Panc1 (cell line): ENCODE data around the gene SGMS2. TPM values are rescaled to one million over a fixed set of nuclear protein-coding genes. Genes with fewer than 3 reads are reported as not detected.

ENCODE experiments used
- ATAC-seq: fragments of 200-7000 bp; cut with Tn5 transposase; 2 replicates; pipeline ENCODE4 v1.9.1; 2020; ENCODE audit warnings: mild to moderate bottlenecking, moderate library complexity
- BruUV-seq: library from RNA; stranded (reverse); fragments of 400-500 nt; replicated peaks from 2 replicates; lab custom pipeline; 2021; lab: Mats Ljungman, UMichigan
- CTCF ChIA-PET: fragments of 300-600 bp; sonication (Branson Sonifier 250); formaldehyde crosslinking; loops from one replicate; lab custom pipeline; 2022; ENCODE audit warnings: antibody characterized with exemption; lab: Charles Lee
- POLR2A ChIA-PET: fragments of 300-600 bp; sonication (Branson Sonifier 250); formaldehyde crosslinking; loops from one replicate; lab custom pipeline; 2022; ENCODE audit warnings: antibody characterized with exemption; lab: Charles Lee
- DNase-seq: peaks from one replicate; pipeline ENCODE4 v3.0.0-alpha.2; 2010; ENCODE audit warnings: low read depth, low spot score
- H3K27ac ChIP-seq: 2 replicates; pipeline ENCODE4 v1.5.1; 2011; ENCODE audit warnings: mild to moderate bottlenecking, low read length, inconsistent platforms
- H3K27me3 ChIP-seq: fragments of 200-500 bp; sonication (Bioruptor generic); 2 replicates; pipeline ENCODE4 v1.6.0; 2014; ENCODE audit warnings: low read length, inconsistent platforms; ENCODE audit not compliant: control insufficient read depth, insufficient read depth
- H3K36me3 ChIP-seq: fragments of 200-500 bp; sonication (Bioruptor generic); 2 replicates; pipeline ENCODE4 v1.5.1; 2014; ENCODE audit warnings: inconsistent platforms, mild to moderate bottlenecking, low read length, moderate library complexity; ENCODE audit not compliant: control insufficient read depth, insufficient read depth
- H3K4me1 ChIP-seq: 2 replicates; pipeline ENCODE4 v1.5.1; 2011; ENCODE audit warnings: inconsistent platforms, mild to moderate bottlenecking, low read length, moderate library complexity; ENCODE audit not compliant: control insufficient read depth, insufficient read depth
- H3K4me3 ChIP-seq, 2 experiments: 2 replicates each; pipeline ENCODE4 v1.5.1; 2011 to 2012; ENCODE audit warnings: low read depth in 2 of 2, low read length in 2 of 2, mild to moderate bottlenecking in 2 of 2, inconsistent platforms in 1 of 2, moderate library complexity in 1 of 2
- H3K9me3 ChIP-seq: fragments of 200-500 bp; sonication (Bioruptor generic); 2 replicates; pipeline ENCODE4 v1.5.1; 2014; ENCODE audit warnings: low read depth, mild to moderate bottlenecking, inconsistent platforms, low read length, moderate library complexity; ENCODE audit not compliant: control insufficient read depth, insufficient read depth
- CTCF ChIP-seq: fragments of 450-650 bp; IDR thresholded peaks from 2 replicates; pipeline ENCODE4 v1.5.1; 2017; ENCODE audit warnings: mild to moderate bottlenecking
- POLR2AphosphoS5 ChIP-seq: IDR thresholded peaks from 2 replicates; pipeline ENCODE4 v1.6.1; 2012; ENCODE audit warnings: mild to moderate bottlenecking, low read depth, low read length, moderate library complexity
- REST ChIP-seq, 2 experiments: IDR thresholded peaks; 2 replicates each; pipeline ENCODE4 v1.6.1; 2011 to 2012; ENCODE audit warnings: low read depth in 2 of 2, control low read depth in 1 of 2, low read length in 1 of 2, mild to moderate bottlenecking in 1 of 2, moderate library complexity in 1 of 2; ENCODE audit not compliant: insufficient read depth in 1 of 2
- SIN3A ChIP-seq: IDR thresholded peaks from 2 replicates; pipeline ENCODE4 v1.6.1; 2012; ENCODE audit warnings: low read depth, mild to moderate bottlenecking, low read length, moderate library complexity, borderline replicate concordance; ENCODE audit not compliant: insufficient read depth
- TCF7L2 ChIP-seq: IDR thresholded peaks from 2 replicates; pipeline ENCODE4 v1.6.1; 2011; ENCODE audit warnings: mild to moderate bottlenecking, low read depth, low read length, inconsistent platforms
- in situ Hi-C: cut with HindIII; loops from 2 replicates; pipeline ENCODE4 v1.10.0; 2016; ENCODE audit warnings: low sequenced_read_pairs, low pct_unique_long_range_greater_than_20kb
- intact Hi-C: fragments of 100-400 bp; cut with micrococcal nuclease; formaldehyde crosslinking; loops from one replicate; pipeline ENCODE4 v1.10.0; 2022; ENCODE audit not compliant: unreplicated experiment
- total RNA-seq: library from RNA; stranded (reverse); gene quantifications from one replicate; pipeline ENCODE4 v1.2.1, GENCODE V29; 2021; ENCODE audit not compliant: unreplicated experiment

SGMS2 gene
- total RNA-seq, 1 experiment from 2014 or later: 15.6 TPM

- H3K27ac ChIP-seq: no peak overlapping the region
- no peaks in the 10 kb centered on the region for H3K36me3 ChIP-seq
- no peak overlapping the region for H3K4me3 ChIP-seq
- H3K27me3 ChIP-seq: no peaks in the 10 kb centered on the region
- in situ Hi-C loops (no loop called here), intact Hi-C loops (no loop called here)
- no peak for ATAC-seq
- H3K9me3 ChIP-seq: 0 out of 2 replicates have a peak, but pooled peaks cover 5% of the 10 kb centered on the region
- no peak for DNase-seq
- no TSS peak for BruUV-seq
- no peaks in the 10 kb centered on the region for H3K4me1 ChIP-seq
- no peak for TF ChIP-seq REST (IDR thresholded peaks at IDR 0.05; ENCODE audit: insufficient read depth in 1 of 2, low read depth in 2 of 2, low read length in 1 of 2)
- no peak for TF ChIP-seq CTCF
- no peak for TF ChIP-seq POLR2AphosphoS5
- no peak for TF ChIP-seq TCF7L2
- TF ChIP-seq SIN3A: no peak
- ChIA-PET CTCF (no interaction called here), POLR2A (no interaction called here)
These were observed 90.5 kb downstream of the SGMS2 start for GRCh38 chr4:107915220-107915619.

- BruUV-seq: no TSS peak
- intact Hi-C loops: no loop called here
- Histone ChIP-seq H3K27ac (no peak overlapping the region), H3K4me1 (no peaks in the 10 kb centered on the region), H3K4me3 (no peak overlapping the region), H3K9me3 (0 out of 2 replicates have a peak, but pooled peaks cover 5% of the 10 kb centered on the region), H3K27me3 (no peaks in the 10 kb centered on the region), H3K36me3 (no peaks in the 10 kb centered on the region)
- CTCF ChIA-PET: no interaction called here
- in situ Hi-C loops: no loop called here
- POLR2A ChIA-PET: no interaction called here
- ATAC-seq: no peak
- no peak for DNase-seq
- TF ChIP-seq CTCF (no peak), SIN3A (no peak), TCF7L2 (no peak), REST (IDR thresholded peaks at IDR 0.05; ENCODE audit: insufficient read depth in 1 of 2, low read depth in 2 of 2, low read length in 1 of 2) (no peak)
These were observed 91.9 kb downstream of the SGMS2 start for GRCh38 chr4:107916623-107917022.
